Measurements from ENCODE around the gene KCTD17. TPM values are rescaled to one million over a fixed set of nuclear protein-coding genes. Genes with fewer than 3 reads are reported as not detected.

The KCTD17 gene
- total and polyA plus RNA-seq, 9 donors: 10.6 to 22.1 (median 19.1) TPM

DNA sequence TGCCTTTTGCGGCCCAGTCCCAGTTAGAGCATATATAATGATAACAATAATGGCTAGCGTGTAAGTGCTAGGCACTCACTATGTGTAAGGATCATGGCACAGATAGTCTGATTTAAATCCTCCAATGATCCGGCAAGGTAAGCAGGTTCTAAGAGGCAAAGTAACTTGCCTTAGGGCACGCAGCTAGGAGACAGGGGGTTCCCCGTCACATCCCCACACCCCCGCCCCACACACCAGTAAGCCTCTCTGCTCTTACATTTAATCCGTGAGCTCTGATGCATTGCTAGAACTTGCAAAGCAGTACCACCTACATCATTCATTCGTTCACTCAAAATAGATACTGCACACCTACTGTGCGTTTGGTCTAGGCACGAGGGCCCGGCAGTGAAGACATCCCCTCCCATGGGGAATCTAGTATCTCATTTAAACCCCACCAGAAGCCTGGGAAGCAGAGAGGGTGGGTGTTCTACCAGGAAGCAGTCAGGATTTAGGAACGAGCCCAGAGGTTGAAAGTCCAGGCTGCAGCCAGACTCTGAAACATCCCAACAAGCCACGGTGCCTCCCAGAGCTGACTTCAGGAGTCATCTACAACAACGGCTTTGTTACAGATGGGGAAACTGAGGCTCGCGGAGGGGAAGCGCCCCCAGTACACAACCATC is 37.3 kb downstream of the KCTD17 start:
- Histone ChIP-seq H3K27me3 (ENCODE audit: control insufficient read depth, insufficient read depth, low read length) (peaks cover 4% of the 10 kb centered on the region), H3K4me1 (ENCODE audit: control insufficient read depth, insufficient read depth, low read length) (peaks cover 12% of the 10 kb centered on the region), H3K9me3 (replicated peaks; ENCODE audit: control insufficient read depth, low read depth, low read length) (no peaks in the 10 kb centered on the region), H3K36me3 (ENCODE audit: control insufficient read depth, insufficient read depth, low read length) (no peaks in the 10 kb centered on the region), H3K27ac (ENCODE audit: low read length) (no peak overlapping the region), H3K4me3 (ENCODE audit: low read length) (no peak overlapping the region)
- no peak for DNase-seq
- WGBS (ENCODE audit: insufficient coverage): 87% methylated on average over 7 of the region's 17 CpGs

DNA sequence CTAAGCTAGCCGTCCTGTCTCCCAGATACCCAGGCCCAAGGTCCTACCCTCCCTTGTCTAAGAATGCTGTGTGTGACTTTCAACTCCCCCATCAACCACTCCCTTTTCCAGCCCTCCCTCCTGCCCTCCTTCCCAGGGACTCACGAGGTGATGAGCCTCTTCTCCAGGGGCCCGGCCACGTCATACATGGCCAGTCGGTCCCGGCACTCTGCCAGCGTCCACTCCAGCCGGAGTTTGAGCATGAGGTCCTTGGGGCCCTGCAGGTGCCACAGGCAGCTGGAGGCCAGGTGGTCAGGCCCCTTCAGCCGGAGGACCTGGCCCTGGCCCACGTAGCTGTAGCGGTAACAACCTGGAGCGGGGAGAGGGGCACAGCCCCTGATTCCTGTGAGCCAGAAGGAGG is 37.9 kb downstream of the KCTD17 start:
- WGBS (ENCODE audit: insufficient coverage): 36% methylated on average over 9 of the region's 12 CpGs
- H3K27me3 ChIP-seq (ENCODE audit: control insufficient read depth, insufficient read depth, low read length): peaks cover 4% of the 10 kb centered on the region
- H3K9me3 ChIP-seq (replicated peaks; ENCODE audit: control insufficient read depth, low read depth, low read length): no peaks in the 10 kb centered on the region
- H3K4me1 ChIP-seq (ENCODE audit: control insufficient read depth, insufficient read depth, low read length): peaks cover 12% of the 10 kb centered on the region
- no peak overlapping the region for H3K27ac ChIP-seq (ENCODE audit: low read length)
- H3K36me3 ChIP-seq (ENCODE audit: control insufficient read depth, insufficient read depth, low read length): no peaks in the 10 kb centered on the region
- no peak for DNase-seq
- no peak overlapping the region for H3K4me3 ChIP-seq (ENCODE audit: low read length)

DNA sequence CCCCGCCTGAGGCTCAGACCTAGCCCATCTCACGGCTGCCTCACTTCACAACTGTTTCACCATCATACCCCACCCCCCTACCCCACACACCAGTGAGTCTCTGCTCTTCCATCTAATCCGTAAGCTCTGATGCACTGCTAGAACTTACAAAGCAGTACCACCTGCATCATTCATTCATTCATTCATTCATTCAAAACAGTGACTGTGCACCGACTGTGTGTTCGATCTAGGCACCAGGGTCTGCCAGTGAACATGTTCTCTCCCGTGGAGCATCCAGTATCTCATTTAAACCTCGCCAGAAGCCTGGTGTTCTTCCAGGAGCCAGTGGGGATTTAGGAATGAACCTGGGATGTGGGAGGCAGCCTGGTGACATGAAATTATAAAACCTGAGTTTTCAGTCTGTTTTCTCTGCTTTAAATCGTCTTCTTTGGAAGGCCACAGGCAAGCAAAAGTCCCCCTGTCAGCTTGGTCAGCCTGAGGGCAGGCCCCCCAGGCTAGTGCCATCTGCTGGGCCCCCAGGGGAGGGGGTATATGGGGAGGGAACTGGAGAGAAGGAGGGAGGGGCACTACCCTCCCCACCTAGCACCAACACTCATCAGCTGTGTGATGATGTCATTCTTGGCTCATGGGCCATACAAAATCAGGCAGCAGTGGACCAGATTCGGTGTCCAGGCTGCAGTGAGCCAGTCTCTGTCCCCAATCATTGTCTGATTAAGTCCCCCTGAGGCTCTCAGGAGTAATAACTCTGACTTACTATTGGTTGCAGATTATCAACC is 39.6 kb downstream of the KCTD17 start:
- peaks cover 14% of the 10 kb centered on the region for H3K27me3 ChIP-seq (ENCODE audit: control insufficient read depth, insufficient read depth, low read length)
- no peak overlapping the region for H3K4me3 ChIP-seq (ENCODE audit: low read length)
- 68% methylated on average over 7 of the region's 9 CpGs for WGBS (ENCODE audit: insufficient coverage)
- no peak overlapping the region for H3K27ac ChIP-seq (ENCODE audit: low read length)
- no peaks in the 10 kb centered on the region for H3K36me3 ChIP-seq (ENCODE audit: control insufficient read depth, insufficient read depth, low read length)
- H3K9me3 ChIP-seq (replicated peaks; ENCODE audit: control insufficient read depth, low read depth, low read length): no peaks in the 10 kb centered on the region
- peak; percentile 56 for DNase-seq
- peaks cover 12% of the 10 kb centered on the region for H3K4me1 ChIP-seq (ENCODE audit: control insufficient read depth, insufficient read depth, low read length)

DNA sequence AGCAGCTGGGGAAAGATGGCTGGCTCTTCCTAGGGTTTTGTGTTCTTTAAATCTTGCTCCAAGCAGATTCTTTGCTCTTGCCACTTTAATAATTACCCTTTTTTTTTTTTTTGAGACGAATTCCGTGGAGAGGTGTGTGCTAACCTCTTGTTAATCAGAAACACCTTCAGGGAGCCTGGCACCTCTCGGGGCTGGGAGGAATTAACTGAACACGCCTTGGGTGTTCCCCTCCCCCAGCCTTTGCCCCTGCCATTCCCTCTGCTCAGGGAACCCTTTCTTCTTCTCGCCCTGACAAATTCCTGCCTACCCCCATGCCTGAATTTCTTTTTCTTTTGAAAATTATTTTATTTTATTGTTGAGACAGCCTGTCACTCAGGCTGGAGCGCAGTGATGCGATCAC is 40.5 kb downstream of the KCTD17 start:
- no peak for DNase-seq
- Histone ChIP-seq H3K27me3 (ENCODE audit: control insufficient read depth, insufficient read depth, low read length) (peaks cover 23% of the 10 kb centered on the region), H3K4me3 (ENCODE audit: low read length) (no peak overlapping the region), H3K27ac (ENCODE audit: low read length) (no peak overlapping the region), H3K9me3 (replicated peaks; ENCODE audit: control insufficient read depth, low read depth, low read length) (no peaks in the 10 kb centered on the region), H3K4me1 (ENCODE audit: control insufficient read depth, insufficient read depth, low read length) (peaks cover 12% of the 10 kb centered on the region), H3K36me3 (ENCODE audit: control insufficient read depth, insufficient read depth, low read length) (no peaks in the 10 kb centered on the region)
- no CpG with 5 or more reads among the region's 7 CpGs for WGBS (ENCODE audit: insufficient coverage)

- Histone ChIP-seq H3K36me3 (ENCODE audit: control insufficient read depth, insufficient read depth, low read length) (no peaks in the 10 kb centered on the region), H3K27me3 (ENCODE audit: control insufficient read depth, insufficient read depth, low read length) (peaks cover 33% of the 10 kb centered on the region)
- no peak for DNase-seq
These were observed 41.5 kb downstream of the KCTD17 start for GRCh38 chr22:37092997-37093396.

GRCh38 chr22:37094239-37094638 is 42.7 kb downstream of the KCTD17 start:
- Histone ChIP-seq H3K27me3 (ENCODE audit: control insufficient read depth, insufficient read depth, low read length) (peaks cover 33% of the 10 kb centered on the region), H3K36me3 (ENCODE audit: control insufficient read depth, insufficient read depth, low read length) (no peaks in the 10 kb centered on the region), H3K9me3 (replicated peaks; ENCODE audit: control insufficient read depth, low read depth, low read length) (no peaks in the 10 kb centered on the region), H3K27ac (ENCODE audit: low read length) (no peak overlapping the region), H3K4me3 (ENCODE audit: low read length) (no peak overlapping the region), H3K4me1 (ENCODE audit: control insufficient read depth, insufficient read depth, low read length) (peaks cover 12% of the 10 kb centered on the region)
- no peak for DNase-seq
- no CpG with 5 or more reads among the region's 1 CpG for WGBS (ENCODE audit: insufficient coverage)

More at GRCh38 chr22:37092997-37093396, 41.5 kb downstream of the KCTD17 start:
- Histone ChIP-seq H3K4me1 (ENCODE audit: control insufficient read depth, insufficient read depth, low read length) (peaks cover 12% of the 10 kb centered on the region), H3K27ac (ENCODE audit: low read length) (no peak overlapping the region), H3K9me3 (replicated peaks; ENCODE audit: control insufficient read depth, low read depth, low read length) (no peaks in the 10 kb centered on the region), H3K4me3 (ENCODE audit: low read length) (no peak overlapping the region)
- WGBS (ENCODE audit: insufficient coverage): 60% methylated on average over 3 of the region's 6 CpGs

GRCh38 chr22:37095113-37095512 is 43.6 kb downstream of the KCTD17 start:
- Histone ChIP-seq H3K36me3 (ENCODE audit: control insufficient read depth, insufficient read depth, low read length) (no peaks in the 10 kb centered on the region), H3K4me1 (ENCODE audit: control insufficient read depth, insufficient read depth, low read length) (peaks cover 9% of the 10 kb centered on the region), H3K27ac (ENCODE audit: low read length) (no peak overlapping the region), H3K9me3 (replicated peaks; ENCODE audit: control insufficient read depth, low read depth, low read length) (no peaks in the 10 kb centered on the region), H3K4me3 (ENCODE audit: low read length) (no peak overlapping the region), H3K27me3 (ENCODE audit: control insufficient read depth, insufficient read depth, low read length) (peaks cover 31% of the 10 kb centered on the region)
- no CpG with 5 or more reads among the region's 11 CpGs for WGBS (ENCODE audit: insufficient coverage)
- DNase-seq: no peak

DNA sequence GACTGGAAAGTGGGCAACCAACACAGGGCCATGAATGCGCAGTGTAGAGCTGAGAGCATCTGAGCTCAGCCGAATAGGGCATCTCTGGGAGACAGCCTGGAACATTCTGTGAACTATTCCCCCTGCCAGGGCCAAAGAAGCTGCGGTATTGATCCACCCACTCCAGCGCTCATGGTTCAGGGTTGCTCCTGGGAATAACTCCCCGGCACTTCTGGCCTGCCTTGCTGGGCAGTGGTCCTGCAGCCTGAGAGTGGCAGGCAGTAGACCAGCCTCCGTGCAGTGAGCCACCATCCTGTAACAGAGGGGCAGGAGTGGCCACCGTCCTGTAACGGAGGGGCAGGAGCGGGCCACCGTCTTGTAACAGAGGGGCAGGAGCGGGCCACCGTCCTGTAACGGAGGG is 45.8 kb downstream of the KCTD17 start:
- WGBS (ENCODE audit: insufficient coverage): 65% methylated on average over 10 of the region's 13 CpGs
- H3K27me3 ChIP-seq (ENCODE audit: control insufficient read depth, insufficient read depth, low read length): peaks cover 33% of the 10 kb centered on the region
- no peaks in the 10 kb centered on the region for H3K4me1 ChIP-seq (ENCODE audit: control insufficient read depth, insufficient read depth, low read length)
- H3K4me3 ChIP-seq (ENCODE audit: low read length): no peak overlapping the region
- no peaks in the 10 kb centered on the region for H3K36me3 ChIP-seq (ENCODE audit: control insufficient read depth, insufficient read depth, low read length)
- DNase-seq: no peak
- no peaks in the 10 kb centered on the region for H3K9me3 ChIP-seq (replicated peaks; ENCODE audit: control insufficient read depth, low read depth, low read length)
- no peak overlapping the region for H3K27ac ChIP-seq (ENCODE audit: low read length)

- Histone ChIP-seq H3K9me3 (replicated peaks; ENCODE audit: control insufficient read depth, low read depth, low read length) (no peaks in the 10 kb centered on the region), H3K36me3 (ENCODE audit: control insufficient read depth, insufficient read depth, low read length) (no peaks in the 10 kb centered on the region), H3K4me3 (ENCODE audit: low read length) (no peak overlapping the region), H3K4me1 (ENCODE audit: control insufficient read depth, insufficient read depth, low read length) (no peaks in the 10 kb centered on the region), H3K27me3 (ENCODE audit: control insufficient read depth, insufficient read depth, low read length) (peaks cover 41% of the 10 kb centered on the region), H3K27ac (ENCODE audit: low read length) (no peak overlapping the region)
- WGBS (ENCODE audit: insufficient coverage): 40% methylated on average over 8 of the region's 10 CpGs
- DNase-seq: no peak
These were observed 47.5 kb downstream of the KCTD17 start for GRCh38 chr22:37098976-37099591.

GRCh38 chr22:37100589-37101127 is 49.1 kb downstream of the KCTD17 start:
- no peak for DNase-seq
- Histone ChIP-seq H3K27ac (ENCODE audit: low read length) (no peak overlapping the region), H3K4me3 (ENCODE audit: low read length) (no peak overlapping the region), H3K27me3 (ENCODE audit: control insufficient read depth, insufficient read depth, low read length) (peaks cover 36% of the 10 kb centered on the region), H3K4me1 (ENCODE audit: control insufficient read depth, insufficient read depth, low read length) (peaks cover 3% of the 10 kb centered on the region), H3K36me3 (ENCODE audit: control insufficient read depth, insufficient read depth, low read length) (no peaks in the 10 kb centered on the region), H3K9me3 (replicated peaks; ENCODE audit: control insufficient read depth, low read depth, low read length) (no peaks in the 10 kb centered on the region)
- WGBS (ENCODE audit: insufficient coverage): 74% methylated on average over 8 of the region's 8 CpGs
